Measurements from ENCODE around the gene SPRR2D.
"Not testable (repeated sequence)": the region's sequence is repeated elsewhere in the genome, so short reads cannot be mapped to it uniquely, and the experiment has no call there.

SPRR2D gene

GRCh38 chr1:153022340-153022739, 18.6 kb downstream of the SPRR2D start:
- not testable (repeated sequence) for DNase-seq (ENCODE audit: extremely low spot score, insufficient read length, low read depth)

DNA sequence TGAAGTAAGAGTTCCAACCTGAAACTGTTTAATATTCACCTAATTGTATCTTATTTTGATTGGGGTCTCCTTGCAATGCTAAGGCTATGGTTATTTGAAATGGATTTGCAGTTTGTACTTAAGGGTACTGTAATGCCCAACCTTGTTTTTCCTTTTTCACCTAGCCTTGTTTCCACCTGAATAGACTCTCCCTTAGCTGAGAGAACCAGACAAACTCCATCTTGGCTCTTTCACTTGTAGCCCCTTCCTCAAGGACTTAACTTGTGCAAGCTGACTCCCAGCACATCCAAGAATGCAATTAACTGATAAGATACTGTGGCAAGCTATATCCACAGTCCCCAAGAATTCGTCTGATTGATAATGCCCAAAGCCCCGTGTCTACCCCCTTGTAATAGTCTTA, 19.1 kb downstream of the SPRR2D start:
- FAIRE-seq; DNase-seq (ENCODE audit: extremely low spot score, insufficient read length, low read depth): not testable (repeated sequence)

More at GRCh38 chr1:153022340-153022739, 18.6 kb downstream of the SPRR2D start:
- FAIRE-seq: not testable (repeated sequence)

- DNase-seq (ENCODE audit: extremely low spot score, insufficient read length, low read depth); FAIRE-seq: not testable (repeated sequence)
Observed at GRCh38 chr1:153011235-153011758, 29.6 kb downstream of the SPRR2D start.

DNA sequence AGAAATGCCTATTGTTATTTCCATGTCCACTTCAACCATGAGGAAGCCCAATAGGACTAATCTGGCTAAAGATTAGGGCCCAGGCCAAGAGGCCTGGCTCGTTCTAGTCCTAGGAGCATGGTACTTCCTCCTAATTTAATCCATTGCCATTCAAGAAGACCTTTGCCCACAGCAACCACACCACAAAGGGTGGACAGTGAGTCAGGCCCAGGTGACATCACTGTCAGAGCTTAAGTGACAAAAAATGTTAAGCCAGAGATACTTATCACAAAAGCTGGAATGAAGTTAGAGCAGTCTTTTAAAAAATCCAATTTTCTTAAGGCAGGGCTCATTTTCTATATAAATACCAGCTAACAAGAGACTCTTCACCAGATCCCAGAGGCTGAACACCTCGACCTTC, 39.5 kb downstream of the SPRR2D start, which contains the start of gene SPRR3:
TSS of gene SPRR3 (plus strand) at position 368 of the 400 bp plus-strand sequence. CDS start 1,272 bp downstream, outside the sequence.
- FAIRE-seq (no peak), DNase-seq (ENCODE audit: extremely low spot score, insufficient read length, low read depth) (no peak)

GRCh38 chr1:153000294-153000693, 40.6 kb downstream of the SPRR2D start:
- FAIRE-seq (no peak), DNase-seq (ENCODE audit: extremely low spot score, insufficient read length, low read depth) (no peak)

- no peak for FAIRE-seq
- DNase-seq (ENCODE audit: extremely low spot score, insufficient read length, low read depth): no peak
Observed at GRCh38 chr1:152999818-153000217, 41.1 kb downstream of the SPRR2D start.

GRCh38 chr1:152998476-152998875, 42.4 kb downstream of the SPRR2D start:
- no peak for DNase-seq (ENCODE audit: extremely low spot score, insufficient read length, low read depth)
- no peak for FAIRE-seq

- no peak for FAIRE-seq
- DNase-seq (ENCODE audit: extremely low spot score, insufficient read length, low read depth): no peak
Observed at GRCh38 chr1:152997901-152998300, 43.0 kb downstream of the SPRR2D start.

DNA sequence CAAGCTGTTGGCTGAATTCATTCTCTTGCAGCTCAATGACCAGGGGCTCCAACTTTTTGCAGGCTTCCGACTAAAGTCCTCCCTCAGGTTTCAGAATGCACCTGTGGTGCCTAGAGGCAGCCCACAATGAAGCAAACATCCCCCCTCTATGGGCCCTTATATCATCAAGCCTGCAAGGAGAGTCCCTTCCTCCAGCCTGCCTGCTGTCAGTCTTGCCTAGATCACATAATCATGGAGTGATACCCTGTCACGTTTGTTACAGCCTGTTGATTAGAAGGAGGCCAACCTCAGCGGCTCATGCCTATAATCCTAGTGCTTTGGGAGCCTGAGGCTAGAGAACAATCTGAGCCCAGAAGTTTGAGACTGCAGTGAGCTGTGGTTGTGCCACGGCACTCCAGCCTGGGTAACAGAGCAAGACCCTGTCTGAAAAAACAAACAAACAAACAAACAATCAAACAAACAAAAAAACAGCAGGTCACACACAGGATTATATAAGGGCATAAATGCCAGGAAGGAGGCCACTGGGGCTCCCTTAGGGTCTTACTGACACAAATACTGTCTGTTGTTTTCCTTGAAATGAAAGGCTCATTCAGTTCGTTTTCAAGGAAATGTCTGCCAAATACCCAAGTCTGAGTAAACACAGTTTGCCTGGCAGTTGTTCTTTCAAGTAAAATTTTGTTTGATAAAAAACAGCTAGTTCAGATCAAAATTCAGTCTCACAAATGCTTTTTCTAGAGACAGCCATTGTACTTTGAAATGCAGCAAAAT, 44.1 kb downstream of the SPRR2D start:
- no peak for DNase-seq (ENCODE audit: extremely low spot score, insufficient read length, low read depth)
- FAIRE-seq: no peak

DNA sequence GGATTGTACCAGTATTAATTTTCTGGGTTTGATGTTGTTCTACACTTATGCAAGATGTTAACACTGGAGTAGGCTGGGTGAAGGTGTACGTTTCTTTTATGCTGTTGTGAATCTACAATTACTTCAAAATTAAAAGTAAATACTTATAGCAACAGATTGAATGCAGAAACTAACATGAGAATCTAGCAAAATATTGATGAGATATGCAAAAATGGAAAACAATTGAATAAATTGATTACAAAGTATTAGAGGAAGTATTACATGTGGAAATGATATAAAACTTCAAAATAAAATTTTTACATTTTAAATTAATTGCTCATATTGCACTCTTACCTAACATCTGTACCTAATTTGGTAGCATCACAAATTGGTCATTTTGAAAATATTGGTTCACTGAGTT, 45.1 kb downstream of the SPRR2D start:
- FAIRE-seq: no peak
- DNase-seq (ENCODE audit: extremely low spot score, insufficient read length, low read depth): no peak

GRCh38 chr1:152993186-152993585, 47.7 kb downstream of the SPRR2D start:
- DNase-seq (ENCODE audit: extremely low spot score, insufficient read length, low read depth) (no peak), FAIRE-seq (no peak)

Data from GM18507 (cell line).